CD4-positive, CD25-positive, alpha-beta regulatory T cell (primary cell): ENCODE data around the gene PFDN6. TPM values are rescaled to one million over a fixed set of nuclear protein-coding genes. Genes with fewer than 3 reads are reported as not detected.

Experiments
- polyA plus RNA-seq, 4 donors: library from polyadenylated mRNA; unstranded; fragments of 300-500 nt; fragmentation: Illumina TruSeq; gene quantifications; one replicate each; pipeline ENCODE4 v1.2.3, GENCODE V29; 2021
- total RNA-seq: library from RNA; stranded (reverse); gene quantifications from one replicate; pipeline ENCODE4 v1.2.3, GENCODE V29; 2022

Gene PFDN6
- total and polyA plus RNA-seq, 5 donors from 2014 or later: 20.0 to 47.0 (median 35.1) TPM

Other genes starting within 250 kb of the PFDN6 start
- 102 TPM for gene HLA-DPA1, start 216.0 kb upstream of the PFDN6 start, total RNA-seq
- 100 to 1,000 TPM in 3 of 4 donors, 10 to 100 TPM in 1; 97.9 to 292 (median 209) TPM for gene HLA-DPA1, start 216.0 kb upstream of the PFDN6 start, polyA plus RNA-seq
- 153 TPM for gene HLA-DPB1, start 213.6 kb upstream of the PFDN6 start, total RNA-seq
- 100 to 1,000 TPM; 144 to 335 (median 244) TPM for gene HLA-DPB1, start 213.6 kb upstream of the PFDN6 start, polyA plus RNA-seq
- gene COL11A2, start 97.1 kb upstream of the PFDN6 start, total RNA-seq: 0.89 TPM
- under 1 TPM in 2 of 4 donors, not detected in 2; 0.34 to 0.43 TPM for gene COL11A2, start 97.1 kb upstream of the PFDN6 start, polyA plus RNA-seq
- 62.6 TPM for gene RXRB, start 88.9 kb upstream of the PFDN6 start, total RNA-seq
- gene RXRB, start 88.9 kb upstream of the PFDN6 start, polyA plus RNA-seq: 1 to 10 TPM; 7.1 to 8.9 (median 7.2) TPM
- gene SLC39A7, start 88.7 kb upstream of the PFDN6 start, total RNA-seq: 24.1 TPM
- 10 to 100 TPM; 11.4 to 27.3 (median 20.4) TPM for gene SLC39A7, start 88.7 kb upstream of the PFDN6 start, polyA plus RNA-seq
- 8.8 TPM for gene HSD17B8, start 84.9 kb upstream of the PFDN6 start, total RNA-seq
- 10 to 100 TPM; 33.3 to 53.9 (median 41.9) TPM for gene HSD17B8, start 84.9 kb upstream of the PFDN6 start, polyA plus RNA-seq
- 34.2 TPM for gene RING1, start 81.1 kb upstream of the PFDN6 start, total RNA-seq
- 1 to 10 TPM; 4.9 to 6.3 (median 5.5) TPM for gene RING1, start 81.1 kb upstream of the PFDN6 start, polyA plus RNA-seq
- gene VPS52, start 17.7 kb upstream of the PFDN6 start, total RNA-seq: 70.6 TPM
- 10 to 100 TPM; 12.4 to 17.4 (median 15.0) TPM for gene VPS52, start 17.7 kb upstream of the PFDN6 start, polyA plus RNA-seq
- gene RPS18, start 17.5 kb upstream of the PFDN6 start, total RNA-seq: 2,198 TPM
- over 10,000 TPM in 1 of 4 donors, 1,000 to 10,000 TPM in 3; 7,008 to 10,525 (median 8,528) TPM for gene RPS18, start 17.5 kb upstream of the PFDN6 start, polyA plus RNA-seq
- gene B3GALT4, start 12.5 kb upstream of the PFDN6 start, total RNA-seq: 17.5 TPM
- gene B3GALT4, start 12.5 kb upstream of the PFDN6 start, polyA plus RNA-seq: 10 to 100 TPM; 27.5 to 35.9 (median 31.2) TPM
- 31.5 TPM for gene WDR46, start 362 bp upstream of the PFDN6 start, total RNA-seq
- gene WDR46, start 362 bp upstream of the PFDN6 start, polyA plus RNA-seq: 10 to 100 TPM; 50.6 to 54.0 (median 52.0) TPM
- gene RGL2, start 9.3 kb downstream of the PFDN6 start, total RNA-seq: 59.2 TPM
- 1 to 10 TPM; 7.2 to 9.4 (median 8.1) TPM for gene RGL2, start 9.3 kb downstream of the PFDN6 start, polyA plus RNA-seq
- gene TAPBP, start 24.5 kb downstream of the PFDN6 start, total RNA-seq: 281 TPM
- gene TAPBP, start 24.5 kb downstream of the PFDN6 start, polyA plus RNA-seq: 100 to 1,000 TPM; 251 to 314 (median 262) TPM
- gene ZBTB22, start 28.1 kb downstream of the PFDN6 start, total RNA-seq: 19.4 TPM
- 10 to 100 TPM in 2 of 4 donors, 1 to 10 TPM in 2; 8.3 to 13.5 (median 11.5) TPM for gene ZBTB22, start 28.1 kb downstream of the PFDN6 start, polyA plus RNA-seq
- 45.1 TPM for gene DAXX, start 33.4 kb downstream of the PFDN6 start, total RNA-seq
- 100 to 1,000 TPM in 2 of 4 donors, 10 to 100 TPM in 2; 88.0 to 104 (median 97.5) TPM for gene DAXX, start 33.4 kb downstream of the PFDN6 start, polyA plus RNA-seq
- 8.7 TPM for gene KIFC1, start 102.2 kb downstream of the PFDN6 start, total RNA-seq
- 1 to 10 TPM in 3 of 4 donors, under 1 TPM in 1; 0.41 to 3.9 (median 1.3) TPM for gene KIFC1, start 102.2 kb downstream of the PFDN6 start, polyA plus RNA-seq
- gene PHF1, start 121.4 kb downstream of the PFDN6 start, total RNA-seq: 403 TPM
- gene PHF1, start 121.4 kb downstream of the PFDN6 start, polyA plus RNA-seq: 10 to 100 TPM; 41.5 to 72.2 (median 64.1) TPM
- 202 TPM for gene CUTA, start 128.5 kb downstream of the PFDN6 start, total RNA-seq
- gene CUTA, start 128.5 kb downstream of the PFDN6 start, polyA plus RNA-seq: 100 to 1,000 TPM; 435 to 529 (median 489) TPM
- 81.4 TPM for gene SYNGAP1, start 130.5 kb downstream of the PFDN6 start, total RNA-seq
- under 1 TPM; 0.48 to 0.82 (median 0.63) TPM for gene SYNGAP1, start 130.5 kb downstream of the PFDN6 start, polyA plus RNA-seq
- 8.6 TPM for gene ZBTB9, start 165.0 kb downstream of the PFDN6 start, total RNA-seq
- gene ZBTB9, start 165.0 kb downstream of the PFDN6 start, polyA plus RNA-seq: 10 to 100 TPM in 1 of 4 donors, 1 to 10 TPM in 3; 4.5 to 11.7 (median 6.8) TPM